Temporal lobe (tissue), 1 donor: ENCODE data around the gene CYP2C19. TPM values are rescaled to one million over a fixed set of nuclear protein-coding genes. Genes with fewer than 3 reads are reported as not detected.

Source experiments
- total RNA-seq: library from RNA; depleted of rRNA; stranded (reverse); fragments of >200 nt; gene quantifications from one replicate; pipeline ENCODE4 v1.2.3, GENCODE V29; 2014

Gene CYP2C19
- total RNA-seq, 1 donor from 2014 or later: 0.25 TPM

Other genes with a start within 250 kb of the CYP2C19 start
- gene HELLS, start 216.9 kb upstream of the CYP2C19 start, total RNA-seq: 18.7 TPM
- not detected for gene CYP2C18, start 79.0 kb upstream of the CYP2C19 start, total RNA-seq
- 0.25 TPM for gene CYP2C9, start 176.0 kb downstream of the CYP2C19 start, total RNA-seq